IPS DF 6.9 (cell line): Measurements from ENCODE around the gene SLCO3A1.

Source experiments
- DNase-seq: peaks from one replicate; pipeline ENCODE4 v3.0.0-alpha.2; 2013; ENCODE audit warnings: low read depth, low spot score
- H3K27ac ChIP-seq: one replicate; pipeline ENCODE4 v1.5.1; 2013; ENCODE audit warnings: low read length, control low read depth
- H3K27me3 ChIP-seq: 2 replicates; pipeline ENCODE4 v1.6.1; 2013; ENCODE audit warnings: mild to moderate bottlenecking, low read length; ENCODE audit not compliant: control insufficient read depth, insufficient read depth
- H3K36me3 ChIP-seq: 2 replicates; pipeline ENCODE4 v1.6.1; 2013; ENCODE audit warnings: low read length; ENCODE audit not compliant: control insufficient read depth, insufficient read depth
- H3K4me1 ChIP-seq: 2 replicates; pipeline ENCODE4 v1.6.1; 2013; ENCODE audit warnings: low read length; ENCODE audit not compliant: control insufficient read depth, insufficient read depth
- H3K4me3 ChIP-seq: 2 replicates; pipeline ENCODE4 v1.5.1; 2013; ENCODE audit warnings: mild to moderate bottlenecking, low read length
- H3K9me3 ChIP-seq: 2 replicates; pipeline ENCODE4 v1.6.1; 2013; ENCODE audit warnings: low read length, inconsistent platforms; ENCODE audit not compliant: control insufficient read depth, insufficient read depth
- WGBS: extraction: QIAGEN DNeasy Blood & Tissue Kit; methylation state at CpG from one replicate; pipeline ENCODE4 v1.1.7; 2013; ENCODE audit warnings: mixed read lengths, missing lambda C conversion rate; ENCODE audit not compliant: insufficient read length, insufficient coverage; 5-methylcytosine and 5-hydroxymethylcytosine counted together

The SLCO3A1 gene

GRCh38 chr15:91995146-91995545 lies 141.6 kb downstream of the SLCO3A1 start:
- H3K4me3 ChIP-seq = no peak overlapping the region
- H3K36me3 ChIP-seq = no peaks in the 10 kb centered on the region
- WGBS = no CpG with 5 or more reads among the region's 3 CpGs
- H3K27me3 ChIP-seq = no peaks in the 10 kb centered on the region
- no peak overlapping the region for H3K27ac ChIP-seq
- DNase-seq = no peak
- H3K4me1 ChIP-seq = peaks cover 4% of the 10 kb centered on the region
- H3K9me3 ChIP-seq = no peaks in the 10 kb centered on the region

- peaks cover 4% of the 10 kb centered on the region; the same call in 1 of the 2 replicates for H3K4me1 ChIP-seq
- no peak for DNase-seq
- no peak overlapping the region for H3K4me3 ChIP-seq
- no peaks in the 10 kb centered on the region for H3K36me3 ChIP-seq
- WGBS = no CpG with 5 or more reads among the region's 2 CpGs
- H3K27me3 ChIP-seq = no peaks in the 10 kb centered on the region
- no peaks in the 10 kb centered on the region for H3K9me3 ChIP-seq
- no peak overlapping the region for H3K27ac ChIP-seq
Measured at GRCh38 chr15:91997163-91997562, 143.7 kb downstream of the SLCO3A1 start.

- no peaks in the 10 kb centered on the region for H3K27me3 ChIP-seq
- H3K36me3 ChIP-seq = no peaks in the 10 kb centered on the region
- no peak overlapping the region for H3K4me3 ChIP-seq
- no peak overlapping the region for H3K27ac ChIP-seq
- WGBS = no CpG with 5 or more reads among the region's 6 CpGs
- DNase-seq = no peak
- peaks cover 9% of the 10 kb centered on the region; the same call in 1 of the 2 replicates for H3K4me1 ChIP-seq
- no peaks in the 10 kb centered on the region for H3K9me3 ChIP-seq
Measured at GRCh38 chr15:92000709-92001108, 147.2 kb downstream of the SLCO3A1 start.

GRCh38 chr15:92001307-92001706 lies 147.8 kb downstream of the SLCO3A1 start:
- H3K4me1 ChIP-seq = peaks cover 9% of the 10 kb centered on the region; the same call in 1 of the 2 replicates
- DNase-seq = no peak

GRCh38 chr15:92002666-92003065 lies 149.2 kb downstream of the SLCO3A1 start:
- no CpG with 5 or more reads among the region's 4 CpGs for WGBS
- Histone ChIP-seq H3K27ac (no peak overlapping the region), H3K4me1 (peaks cover 9% of the 10 kb centered on the region; the same call in 1 of the 2 replicates), H3K4me3 (no peak overlapping the region), H3K36me3 (no peaks in the 10 kb centered on the region), H3K27me3 (no peaks in the 10 kb centered on the region), H3K9me3 (no peaks in the 10 kb centered on the region)
- DNase-seq = no peak

More at GRCh38 chr15:92001307-92001706, 147.8 kb downstream of the SLCO3A1 start:
- Histone ChIP-seq H3K27ac (no peak overlapping the region), H3K4me3 (no peak overlapping the region), H3K36me3 (no peaks in the 10 kb centered on the region), H3K9me3 (no peaks in the 10 kb centered on the region), H3K27me3 (no peaks in the 10 kb centered on the region)
- no CpG with 5 or more reads among the region's 1 CpG for WGBS

- no peak overlapping the region for H3K4me3 ChIP-seq
- H3K4me1 ChIP-seq = peaks cover 9% of the 10 kb centered on the region; the same call in 1 of the 2 replicates
- H3K27me3 ChIP-seq = no peaks in the 10 kb centered on the region
- H3K36me3 ChIP-seq = no peaks in the 10 kb centered on the region
- DNase-seq = no peak
- no peak overlapping the region for H3K27ac ChIP-seq
- no peaks in the 10 kb centered on the region for H3K9me3 ChIP-seq
- WGBS = no CpG with 5 or more reads among the region's 9 CpGs
Measured at GRCh38 chr15:92003515-92004067, 150.1 kb downstream of the SLCO3A1 start.

GRCh38 chr15:92005154-92005553 lies 151.6 kb downstream of the SLCO3A1 start:
- Histone ChIP-seq H3K4me1 (peaks cover 9% of the 10 kb centered on the region; the same call in 1 of the 2 replicates), H3K4me3 (no peak overlapping the region), H3K27ac (no peak overlapping the region), H3K9me3 (no peaks in the 10 kb centered on the region), H3K36me3 (no peaks in the 10 kb centered on the region), H3K27me3 (no peaks in the 10 kb centered on the region)
- DNase-seq = no peak
- no CpG with 5 or more reads among the region's 6 CpGs for WGBS

- H3K9me3 ChIP-seq = no peaks in the 10 kb centered on the region
- no peaks in the 10 kb centered on the region for H3K27me3 ChIP-seq
- no CpG with 5 or more reads among the region's 7 CpGs for WGBS
- H3K4me1 ChIP-seq = peaks cover 4% of the 10 kb centered on the region; the same call in 1 of the 2 replicates
- no peak for DNase-seq
- no peaks in the 10 kb centered on the region for H3K36me3 ChIP-seq
- H3K4me3 ChIP-seq = no peak overlapping the region
- H3K27ac ChIP-seq = no peak overlapping the region
Measured at GRCh38 chr15:92006186-92007028, 152.9 kb downstream of the SLCO3A1 start.

- H3K27ac ChIP-seq = no peak overlapping the region
- peaks cover 9% of the 10 kb centered on the region for H3K4me1 ChIP-seq
- no peaks in the 10 kb centered on the region for H3K27me3 ChIP-seq
- no peak for DNase-seq
- H3K36me3 ChIP-seq = no peaks in the 10 kb centered on the region
- H3K9me3 ChIP-seq = no peaks in the 10 kb centered on the region
- H3K4me3 ChIP-seq = no peak overlapping the region
- WGBS = no CpG with 5 or more reads among the region's 6 CpGs
Measured at GRCh38 chr15:92009162-92009561, 155.7 kb downstream of the SLCO3A1 start.

- Histone ChIP-seq H3K27me3 (no peaks in the 10 kb centered on the region), H3K4me1 (peaks cover 4% of the 10 kb centered on the region), H3K9me3 (no peaks in the 10 kb centered on the region), H3K27ac (no peak overlapping the region), H3K36me3 (no peaks in the 10 kb centered on the region), H3K4me3 (no peak overlapping the region)
- no peak for DNase-seq
- WGBS = no CpG with 5 or more reads among the region's 14 CpGs
Measured at GRCh38 chr15:92011611-92012367, 158.3 kb downstream of the SLCO3A1 start.
